VCaP (cell line): ENCODE measurements around the gene LCMT1.

Experiments used
- H3K27ac ChIP-seq: fragments of 450-650 bp; 2 replicates; pipeline ENCODE4 v1.5.1; 2017
- TF ChIP-seq, protein P1 (sequence below): fragments of 450-650 bp; conservative IDR thresholded peaks from 2 replicates; pipeline ENCODE4 v1.5.1; 2017; ENCODE audit warnings: mild to moderate bottlenecking, moderate library complexity

Gene LCMT1

DNA sequence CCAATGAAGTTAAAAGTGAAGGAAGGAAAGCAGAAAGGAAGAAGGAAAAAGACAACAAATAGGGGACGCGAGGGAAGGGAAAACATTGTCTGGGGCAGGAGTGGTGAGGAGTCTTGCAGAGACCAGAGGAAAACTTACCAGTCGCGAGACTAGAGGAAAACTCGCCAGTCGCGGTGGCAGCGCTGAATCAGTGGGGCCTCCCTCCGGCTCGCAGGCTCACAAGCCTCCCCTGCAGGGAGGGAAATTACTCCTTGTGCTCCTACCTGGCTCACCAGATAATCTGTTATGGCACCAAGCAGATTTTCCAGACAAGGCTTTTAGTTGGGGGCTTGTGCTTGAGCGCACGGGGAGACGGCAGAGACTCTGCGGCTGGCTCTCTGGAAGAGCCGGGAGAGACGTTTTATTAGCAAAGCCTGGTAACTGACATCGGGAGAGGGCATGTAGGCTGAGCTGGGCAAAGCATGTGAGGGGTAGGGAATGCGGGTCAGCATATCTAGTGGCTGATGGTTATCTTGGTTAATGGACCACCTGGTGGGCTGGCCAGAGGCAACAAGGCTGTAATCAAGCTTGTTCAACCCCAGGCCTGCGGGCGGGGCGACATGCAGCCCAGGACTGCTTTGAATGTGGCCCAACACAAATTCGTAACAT lies 37.1 kb downstream of the LCMT1 start:
- no peak overlapping the region for H3K27ac ChIP-seq
- TF ChIP-seq, protein P1, sequence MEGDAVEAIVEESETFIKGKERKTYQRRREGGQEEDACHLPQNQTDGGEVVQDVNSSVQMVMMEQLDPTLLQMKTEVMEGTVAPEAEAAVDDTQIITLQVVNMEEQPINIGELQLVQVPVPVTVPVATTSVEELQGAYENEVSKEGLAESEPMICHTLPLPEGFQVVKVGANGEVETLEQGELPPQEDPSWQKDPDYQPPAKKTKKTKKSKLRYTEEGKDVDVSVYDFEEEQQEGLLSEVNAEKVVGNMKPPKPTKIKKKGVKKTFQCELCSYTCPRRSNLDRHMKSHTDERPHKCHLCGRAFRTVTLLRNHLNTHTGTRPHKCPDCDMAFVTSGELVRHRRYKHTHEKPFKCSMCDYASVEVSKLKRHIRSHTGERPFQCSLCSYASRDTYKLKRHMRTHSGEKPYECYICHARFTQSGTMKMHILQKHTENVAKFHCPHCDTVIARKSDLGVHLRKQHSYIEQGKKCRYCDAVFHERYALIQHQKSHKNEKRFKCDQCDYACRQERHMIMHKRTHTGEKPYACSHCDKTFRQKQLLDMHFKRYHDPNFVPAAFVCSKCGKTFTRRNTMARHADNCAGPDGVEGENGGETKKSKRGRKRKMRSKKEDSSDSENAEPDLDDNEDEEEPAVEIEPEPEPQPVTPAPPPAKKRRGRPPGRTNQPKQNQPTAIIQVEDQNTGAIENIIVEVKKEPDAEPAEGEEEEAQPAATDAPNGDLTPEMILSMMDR: no peak

- TF ChIP-seq, protein P1: no peak
- no peak overlapping the region for H3K27ac ChIP-seq
Measured at GRCh38 chr16:25151996-25152395, 40.5 kb downstream of the LCMT1 start.

DNA sequence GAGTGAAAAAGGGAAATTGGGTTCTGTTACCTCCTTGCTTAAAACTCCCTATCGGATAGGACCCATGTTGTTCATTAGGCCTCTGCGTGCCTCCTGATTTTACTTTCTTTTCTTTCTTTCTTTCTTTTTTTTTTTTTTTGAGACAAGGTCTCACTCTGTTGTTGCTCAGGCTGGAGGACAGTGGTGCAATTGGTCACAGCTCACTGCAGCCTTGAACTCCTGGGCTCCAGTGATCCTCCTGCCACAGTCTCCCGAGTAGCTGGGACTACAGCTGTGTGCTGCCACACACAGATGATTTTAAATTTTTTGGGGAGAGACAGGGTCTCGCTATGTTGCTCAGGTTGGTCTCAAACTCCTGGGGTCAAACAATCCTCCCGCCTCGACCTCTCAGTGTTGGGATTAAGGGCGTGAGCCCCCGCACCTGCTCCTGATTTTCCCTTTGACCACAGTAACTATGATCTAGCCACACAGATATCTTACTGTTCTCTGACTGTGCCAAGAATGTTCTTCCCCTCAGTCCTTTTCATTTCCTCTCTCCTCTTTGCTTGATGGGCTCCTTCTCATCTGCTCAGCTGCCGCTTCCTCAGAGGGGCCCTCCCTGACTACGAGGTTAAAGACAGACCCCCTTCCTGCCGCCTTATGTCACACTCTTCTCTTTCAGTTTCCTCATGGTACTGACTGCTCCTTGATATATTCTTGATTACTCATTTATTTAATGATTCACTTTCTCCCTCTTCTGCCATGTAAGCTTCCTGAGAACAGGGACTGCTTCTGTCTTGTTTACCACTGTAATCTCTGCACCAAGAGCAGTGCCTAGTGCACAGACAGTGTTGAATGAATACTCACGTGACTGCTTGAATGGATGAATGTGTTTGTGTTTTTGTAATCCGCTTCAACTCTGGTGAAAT lies 44.3 kb downstream of the LCMT1 start:
- TF ChIP-seq, protein P1: no peak
- no peak overlapping the region for H3K27ac ChIP-seq

GRCh38 chr16:25157271-25157875 lies 45.8 kb downstream of the LCMT1 start:
- H3K27ac ChIP-seq: no peak overlapping the region
- TF ChIP-seq, protein P1: no peak

DNA sequence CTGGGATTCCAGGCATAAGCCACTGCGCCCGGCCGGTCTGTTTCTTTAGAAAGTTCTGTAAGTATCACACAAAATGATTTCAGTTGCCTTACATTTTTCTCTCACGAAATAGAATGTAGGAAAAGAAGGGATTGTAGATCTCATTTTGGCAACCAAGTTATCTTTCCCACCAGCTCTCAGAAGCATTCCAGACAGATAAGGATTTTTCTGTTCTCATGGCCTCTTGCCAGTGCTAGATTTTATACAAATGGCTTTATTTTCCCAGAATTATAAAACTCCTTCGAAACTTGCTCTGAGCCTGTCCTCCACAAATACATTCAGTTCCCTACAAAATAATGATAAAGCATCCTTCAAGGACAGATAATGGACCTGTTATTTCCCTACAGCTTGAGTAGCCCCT lies 46.9 kb downstream of the LCMT1 start:
- no peak overlapping the region for H3K27ac ChIP-seq
- TF ChIP-seq, protein P1: no peak

DNA sequence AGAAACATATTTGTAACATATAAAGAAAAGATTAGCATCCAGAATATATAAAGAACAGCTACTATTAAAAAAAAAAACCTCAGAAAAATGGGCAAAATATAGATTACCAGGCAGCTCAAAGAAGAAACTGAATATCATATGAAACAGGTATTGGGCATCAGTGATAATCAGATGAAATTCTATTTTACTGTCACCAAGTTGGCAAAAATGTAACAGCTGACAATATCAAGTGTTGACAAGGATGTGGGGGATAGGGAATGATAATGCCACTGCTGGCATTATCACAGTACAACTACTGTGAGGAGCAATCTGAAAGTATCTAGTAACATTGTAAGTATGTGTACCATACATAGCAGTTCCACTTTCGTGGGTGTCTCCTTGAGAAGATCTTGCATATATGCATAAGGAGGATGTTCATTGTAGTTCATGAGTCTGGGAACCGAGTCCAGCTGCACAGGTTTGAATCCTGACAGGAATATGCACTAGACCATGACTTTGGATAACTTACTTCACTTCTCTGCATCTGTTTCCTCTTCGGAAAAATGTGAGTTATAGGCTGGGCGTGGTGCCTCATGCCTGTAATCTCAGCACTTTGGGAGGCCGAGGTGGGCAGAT lies 50.3 kb downstream of the LCMT1 start:
- H3K27ac ChIP-seq: no peak overlapping the region
- TF ChIP-seq, protein P1: no peak

DNA sequence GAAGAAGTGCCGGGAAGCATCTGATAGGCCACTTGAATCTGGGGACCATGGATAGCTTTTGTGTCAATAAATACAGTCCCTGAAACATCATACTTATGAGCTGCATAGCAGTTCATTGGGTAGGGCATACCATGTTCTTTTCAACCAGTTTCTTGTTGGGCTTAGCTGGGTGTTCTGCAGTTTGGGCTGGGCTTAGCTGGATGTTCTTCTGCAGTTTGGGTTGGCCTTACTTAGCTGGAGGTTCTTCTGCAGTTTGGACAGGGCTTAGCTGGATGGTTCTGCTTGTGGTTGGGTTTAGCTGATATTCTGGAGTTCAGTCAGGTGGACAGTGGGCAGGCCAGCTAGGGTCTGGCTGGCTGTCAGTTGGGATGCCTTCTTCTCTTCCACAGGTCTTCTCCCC lies 52.1 kb downstream of the LCMT1 start:
- TF ChIP-seq, protein P1: no peak

More for the DNA sequence above, 52.1 kb downstream of the LCMT1 start:
- H3K27ac ChIP-seq: no peak overlapping the region
